Chondrocyte (in vitro differentiated cells): ENCODE data around the gene GRIN1. TPM values are rescaled to one million over a fixed set of nuclear protein-coding genes. Genes with fewer than 3 reads are reported as not detected.

Source experiments
- DNase-seq: peaks from one replicate; pipeline ENCODE4 v3.0.0; 2021; ENCODE audit warnings: mixed read lengths, low spot score
- H3K27ac Mint-ChIP-seq: one replicate; pipeline ENCODE4 v1.8.0; 2021; ENCODE audit warnings: mild to moderate bottlenecking, moderate library complexity, mixed read lengths; ENCODE audit not compliant: unreplicated experiment
- H3K27me3 Mint-ChIP-seq: 2 replicates; pipeline ENCODE4 v1.8.0; 2021; ENCODE audit warnings: low read depth, mixed read lengths
- H3K36me3 Mint-ChIP-seq: 2 replicates; pipeline ENCODE4 v1.8.0; 2021; ENCODE audit warnings: low read depth, mixed read lengths
- H3K4me1 Mint-ChIP-seq: 2 replicates; pipeline ENCODE4 v1.8.0; 2021; ENCODE audit warnings: low read depth, mild to moderate bottlenecking, mixed read lengths
- H3K4me3 Mint-ChIP-seq: one replicate; pipeline ENCODE4 v1.8.0; 2021; ENCODE audit warnings: mild to moderate bottlenecking, moderate library complexity, mixed read lengths; ENCODE audit not compliant: unreplicated experiment
- H3K9me3 Mint-ChIP-seq: 2 replicates; pipeline ENCODE4 v1.8.0; 2021; ENCODE audit warnings: low read depth, mixed read lengths
- total RNA-seq: library from RNA; stranded (reverse); gene quantifications from 3 replicates; pipeline ENCODE4 v1.2.1, GENCODE V29; 2021
- TF ChIP-seq, protein P1 (sequence below): fragments of 200-600 bp; sonication (generic); IDR thresholded peaks from 2 replicates; pipeline ENCODE4 v1.5.0; 2021; ENCODE audit warnings: antibody characterized with exemption, mild to moderate bottlenecking, moderate library complexity

GRIN1 gene
- total RNA-seq, 1 donor from 2014 or later = 0.07 TPM

DNA sequence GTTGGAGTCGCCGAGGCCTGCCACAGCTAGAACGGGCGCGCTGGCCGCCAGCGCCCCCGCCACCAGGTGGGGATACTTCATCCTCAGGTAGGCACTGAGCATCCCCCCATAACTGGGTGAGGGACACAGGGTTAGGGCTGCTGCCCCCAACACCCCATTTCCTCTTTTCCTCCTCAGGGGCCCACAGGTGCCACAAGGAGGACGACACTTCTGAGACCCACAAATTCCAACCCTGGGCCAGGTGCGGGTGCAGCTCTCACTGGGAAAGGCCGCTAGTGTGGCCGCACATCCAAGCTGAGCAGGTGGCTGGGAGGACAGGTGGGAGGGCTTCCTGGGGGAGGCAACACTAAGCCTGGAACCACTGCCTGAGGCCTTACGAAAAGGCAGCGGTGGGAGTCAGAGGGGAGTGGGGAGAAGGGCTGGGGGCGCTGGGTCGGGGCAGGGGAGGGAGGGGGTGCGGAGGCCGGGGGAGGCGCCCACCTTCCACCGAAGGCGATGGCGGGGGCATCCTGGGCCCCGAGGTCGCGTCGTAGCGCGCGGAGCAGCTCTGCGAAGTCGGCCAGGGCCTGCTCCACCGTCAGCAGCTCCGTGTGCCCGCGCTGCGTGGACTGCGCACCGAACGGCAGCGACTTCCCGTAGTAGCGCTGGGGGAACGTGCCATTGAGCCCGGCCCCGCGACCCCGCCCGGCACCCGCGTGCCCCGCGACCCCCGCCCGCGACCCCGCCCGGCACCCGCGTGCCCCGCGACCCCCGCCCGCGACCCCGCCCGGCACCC is 25.4 kb upstream of the GRIN1 start:
- H3K27ac Mint-ChIP-seq = no peak overlapping the region
- no peaks in the 10 kb centered on the region for H3K9me3 Mint-ChIP-seq
- H3K27me3 Mint-ChIP-seq = no peaks in the 10 kb centered on the region
- peaks cover 3% of the 10 kb centered on the region for H3K4me1 Mint-ChIP-seq
- TF ChIP-seq, protein P1, sequence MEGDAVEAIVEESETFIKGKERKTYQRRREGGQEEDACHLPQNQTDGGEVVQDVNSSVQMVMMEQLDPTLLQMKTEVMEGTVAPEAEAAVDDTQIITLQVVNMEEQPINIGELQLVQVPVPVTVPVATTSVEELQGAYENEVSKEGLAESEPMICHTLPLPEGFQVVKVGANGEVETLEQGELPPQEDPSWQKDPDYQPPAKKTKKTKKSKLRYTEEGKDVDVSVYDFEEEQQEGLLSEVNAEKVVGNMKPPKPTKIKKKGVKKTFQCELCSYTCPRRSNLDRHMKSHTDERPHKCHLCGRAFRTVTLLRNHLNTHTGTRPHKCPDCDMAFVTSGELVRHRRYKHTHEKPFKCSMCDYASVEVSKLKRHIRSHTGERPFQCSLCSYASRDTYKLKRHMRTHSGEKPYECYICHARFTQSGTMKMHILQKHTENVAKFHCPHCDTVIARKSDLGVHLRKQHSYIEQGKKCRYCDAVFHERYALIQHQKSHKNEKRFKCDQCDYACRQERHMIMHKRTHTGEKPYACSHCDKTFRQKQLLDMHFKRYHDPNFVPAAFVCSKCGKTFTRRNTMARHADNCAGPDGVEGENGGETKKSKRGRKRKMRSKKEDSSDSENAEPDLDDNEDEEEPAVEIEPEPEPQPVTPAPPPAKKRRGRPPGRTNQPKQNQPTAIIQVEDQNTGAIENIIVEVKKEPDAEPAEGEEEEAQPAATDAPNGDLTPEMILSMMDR = no peak
- H3K4me3 Mint-ChIP-seq = peak overlapping the region; percentile 63
- DNase-seq = no peak
- peaks cover 2% of the 10 kb centered on the region for H3K36me3 Mint-ChIP-seq

DNA sequence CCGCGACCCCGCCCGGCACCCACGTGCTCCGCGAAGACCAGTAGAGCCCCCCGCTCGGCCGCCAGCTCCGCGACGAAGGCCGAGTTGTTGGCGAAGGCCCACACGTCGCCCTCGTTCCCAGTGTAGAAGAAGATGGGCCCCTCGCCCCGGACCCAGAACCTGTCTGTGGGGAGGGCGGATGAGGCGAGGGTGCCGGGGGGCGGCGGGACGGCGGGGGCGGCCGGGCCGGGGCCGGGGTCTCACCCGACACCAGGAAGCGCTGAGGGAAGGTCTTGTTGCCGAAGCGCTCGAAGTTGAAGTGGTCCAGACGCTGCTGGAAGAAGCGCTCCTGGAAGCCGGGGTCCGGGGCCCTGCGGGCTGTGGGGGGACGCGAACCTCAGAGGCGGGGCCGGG is 24.7 kb upstream of the GRIN1 start:
- Mint-ChIP-seq H3K27ac (no peak overlapping the region), H3K4me3 (peak overlapping the region; percentile 36), H3K4me1 (peaks cover 3% of the 10 kb centered on the region), H3K9me3 (no peaks in the 10 kb centered on the region), H3K27me3 (no peaks in the 10 kb centered on the region), H3K36me3 (peaks cover 2% of the 10 kb centered on the region)
- TF ChIP-seq, protein P1 = no peak
- DNase-seq = no peak

DNA sequence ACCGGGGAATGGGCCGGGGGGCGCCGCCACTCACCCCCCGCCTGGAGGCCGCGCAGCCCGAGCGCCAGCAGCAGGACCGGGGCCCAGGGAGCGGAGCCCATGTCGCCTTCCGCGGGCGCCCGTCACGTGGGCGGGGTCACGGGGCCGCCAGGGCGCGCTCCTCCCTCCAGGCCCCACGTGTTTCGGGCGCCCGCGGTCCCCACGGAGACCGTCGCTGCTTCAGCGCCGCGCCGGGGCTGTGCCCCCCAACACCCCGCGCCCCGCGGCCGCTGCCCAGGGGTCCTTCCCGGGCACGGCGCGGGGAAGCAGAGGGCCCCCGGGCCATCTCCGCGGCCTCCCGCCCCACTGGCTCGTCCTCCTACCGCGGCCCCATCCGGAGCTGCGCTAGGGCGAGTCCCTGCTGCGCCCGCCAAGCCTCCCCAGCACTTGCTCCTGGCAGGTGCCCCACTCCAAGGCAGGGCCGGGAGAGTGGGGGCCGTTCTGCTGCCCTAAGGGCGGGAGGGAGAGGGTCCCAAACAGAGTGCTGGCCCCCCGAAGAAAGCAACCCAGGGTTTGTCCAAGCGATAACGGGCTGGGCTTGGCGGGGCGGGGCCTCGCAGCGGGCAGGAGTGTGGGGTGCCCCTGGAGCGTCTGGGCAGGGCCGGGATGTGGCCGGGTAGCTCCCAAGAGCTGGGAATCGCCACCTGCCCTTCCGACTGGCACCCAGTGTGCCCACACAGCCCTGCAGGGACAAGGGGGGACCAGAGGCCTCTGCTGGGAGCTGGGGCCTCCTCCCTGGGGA is 24.2 kb upstream of the GRIN1 start, which contains the start of gene DPP7:
Gene DPP7 (minus strand): TSS at position 121 of the 781 bp plus-strand sequence. CDS start 20 bp downstream, at position 101.
- Mint-ChIP-seq H3K36me3 (peaks cover 2% of the 10 kb centered on the region), H3K9me3 (no peaks in the 10 kb centered on the region), H3K4me3 (peak within 1 kb of the TSS; percentile 63), H3K27me3 (no peaks in the 10 kb centered on the region), H3K27ac (no peak within 1 kb of the TSS), H3K4me1 (peaks cover 3% of the 10 kb centered on the region)
- peak; percentile 84 for DNase-seq
- TF ChIP-seq, protein P1 = no peak

GRCh38 chr9:137115394-137116026 is 23.4 kb upstream of the GRIN1 start:
- TF ChIP-seq, protein P1 = no peak
- Mint-ChIP-seq H3K4me3 (no peak overlapping the region), H3K36me3 (peaks cover 2% of the 10 kb centered on the region), H3K27me3 (no peaks in the 10 kb centered on the region), H3K27ac (no peak overlapping the region), H3K4me1 (peaks cover 3% of the 10 kb centered on the region), H3K9me3 (no peaks in the 10 kb centered on the region)
- no peak for DNase-seq

GRCh38 chr9:137116027-137116507 is 22.9 kb upstream of the GRIN1 start:
- Mint-ChIP-seq H3K4me1 (peaks cover 3% of the 10 kb centered on the region), H3K9me3 (no peaks in the 10 kb centered on the region), H3K27me3 (no peaks in the 10 kb centered on the region), H3K36me3 (no peaks in the 10 kb centered on the region), H3K4me3 (no peak overlapping the region), H3K27ac (no peak overlapping the region)
- TF ChIP-seq, protein P1 = no peak
- no peak for DNase-seq
